ENCODE data around the gene RPS27L.
"Not testable (repeated sequence)": the region's sequence is repeated elsewhere in the genome, so short reads cannot be mapped to it uniquely, and the experiment has no call there.

RPS27L gene

DNA sequence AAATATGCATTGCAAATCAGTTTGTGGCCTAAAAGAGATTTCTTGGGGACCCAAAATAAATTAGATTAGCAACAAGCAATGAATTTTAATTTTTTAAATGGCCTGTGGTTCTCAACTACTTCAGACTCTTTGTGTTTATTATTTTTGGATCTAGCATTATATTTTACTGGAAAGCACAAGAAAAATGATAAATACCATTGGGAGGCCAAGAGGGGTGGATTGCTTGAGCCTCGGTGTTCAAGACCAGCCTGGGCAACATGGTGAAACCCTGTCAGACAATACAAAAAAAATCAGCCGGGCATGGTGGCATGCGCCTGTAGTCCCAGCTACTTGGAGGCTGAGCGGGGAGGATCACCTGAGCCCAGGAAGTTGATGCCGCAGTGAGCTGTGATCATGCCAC lies 22.0 kb downstream of the RPS27L start:
- DNase-seq, result no peak

DNA sequence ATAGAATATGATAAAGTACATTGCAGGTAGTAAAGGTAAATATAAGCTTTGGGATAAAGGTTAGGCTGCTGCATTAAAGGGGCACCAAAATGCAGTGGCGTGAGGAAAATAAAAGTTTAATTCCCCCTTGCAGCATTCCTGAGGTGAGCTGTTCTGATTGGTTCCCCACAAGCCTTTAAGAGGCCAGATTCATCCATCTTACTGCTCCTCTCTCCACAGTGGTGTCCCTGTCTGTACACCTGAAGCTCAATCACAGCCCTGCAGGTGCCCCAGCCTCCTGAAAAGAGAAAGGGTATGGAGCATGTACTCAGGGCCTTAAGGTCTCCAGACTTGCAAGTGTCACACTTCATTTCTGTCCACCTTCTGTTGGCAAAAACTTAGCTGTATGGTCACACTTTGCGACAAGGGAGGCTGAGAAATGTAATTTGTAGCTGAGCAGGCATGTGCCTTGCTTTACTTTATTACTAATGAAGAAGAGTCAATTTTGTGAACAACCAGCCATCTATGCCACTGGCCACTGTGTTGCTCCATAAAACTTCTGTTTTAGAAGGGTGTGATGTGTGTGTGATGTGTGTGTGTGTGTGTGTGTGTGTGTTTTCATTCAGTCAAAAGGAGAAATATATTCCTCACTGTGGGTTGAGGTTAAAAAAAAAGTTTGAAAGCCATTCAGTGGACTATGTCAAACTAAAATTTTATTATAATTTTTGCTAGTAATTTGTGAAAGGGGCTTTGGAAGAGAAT lies 22.9 kb downstream of the RPS27L start:
- no peak for DNase-seq

DNA sequence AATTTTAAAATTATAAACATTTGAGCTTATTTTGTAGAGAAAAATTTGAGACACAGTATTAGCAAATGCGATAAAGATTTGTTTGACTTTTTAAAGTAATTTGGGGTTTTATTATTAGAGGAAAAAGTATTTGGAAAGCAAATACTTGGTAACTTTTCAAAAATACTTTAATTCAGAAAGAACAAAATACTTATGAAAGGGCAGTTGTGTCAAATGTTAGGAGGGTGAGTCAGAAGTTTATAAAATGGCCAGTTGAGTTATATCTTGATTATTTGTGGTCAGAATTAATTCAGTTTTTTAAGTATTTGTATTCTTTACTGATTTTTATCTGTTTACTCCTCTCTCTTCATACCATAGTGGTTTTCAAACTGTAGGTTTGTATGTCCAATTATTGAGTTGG lies 23.5 kb downstream of the RPS27L start:
- DNase-seq, result no peak

- no peak for DNase-seq
Observed at GRCh38 chr15:63126726-63127125, 30.6 kb downstream of the RPS27L start.

- no peak for DNase-seq
Observed at GRCh38 chr15:63124506-63124905, 32.8 kb downstream of the RPS27L start.

GRCh38 chr15:63122002-63122875 lies 35.0 kb downstream of the RPS27L start:
- DNase-seq, result peak in 1 of 2 experiments; percentile 11

DNA sequence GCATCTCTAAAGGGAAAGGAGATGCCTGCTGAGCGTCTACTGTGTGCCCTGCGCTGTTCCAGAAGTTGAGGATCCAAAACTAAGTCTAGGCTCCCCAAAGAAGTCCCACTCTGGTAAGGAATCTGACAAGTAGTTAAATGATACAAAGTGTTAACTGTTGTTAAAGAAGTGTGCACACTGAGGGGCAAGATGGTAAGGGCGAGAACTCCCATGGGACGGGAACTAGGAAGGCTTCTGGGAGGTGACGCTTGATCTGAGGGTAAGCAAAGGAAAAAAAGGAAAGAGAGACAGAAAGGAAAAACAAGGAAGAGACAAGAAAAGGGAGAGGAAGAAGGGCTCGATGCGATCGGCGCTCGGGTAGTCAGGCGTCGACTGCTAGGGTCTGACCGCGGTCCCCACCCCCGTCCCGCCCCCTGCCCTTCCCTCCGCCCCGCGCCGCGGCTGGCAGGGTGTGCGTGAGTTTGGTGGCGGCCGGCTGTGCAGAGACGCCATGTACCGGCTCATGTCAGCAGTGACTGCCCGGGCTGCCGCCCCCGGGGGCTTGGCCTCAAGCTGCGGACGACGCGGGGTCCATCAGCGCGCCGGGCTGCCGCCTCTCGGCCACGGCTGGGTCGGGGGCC lies 35.8 kb downstream of the RPS27L start, which contains the start of gene LACTB:
TSS of gene LACTB (plus strand) at position 480 of the 620 bp plus-strand sequence. CDS start at position 491, 11 bp downstream.
- peak; percentile 33 to 54 for DNase-seq

DNA sequence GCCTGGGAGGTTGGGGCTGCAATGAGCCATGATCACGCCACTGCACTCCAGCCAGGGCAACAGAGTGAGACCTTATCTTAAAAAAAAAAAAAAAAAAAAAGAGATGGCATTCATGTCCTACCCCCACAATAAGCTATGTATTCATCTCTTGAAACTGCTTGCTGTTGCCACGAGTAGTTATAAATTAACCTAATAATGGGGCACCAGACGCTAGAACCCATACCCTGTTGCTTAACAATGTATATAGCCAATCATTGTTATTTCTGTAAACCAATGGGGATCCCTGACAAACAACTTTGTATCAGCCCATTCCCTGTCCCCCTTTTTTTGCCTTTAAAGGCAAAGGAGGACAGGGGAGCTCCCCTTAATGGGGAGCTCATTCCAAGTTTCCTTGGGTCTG lies 38.4 kb downstream of the RPS27L start:
- no peak for DNase-seq

GRCh38 chr15:63114465-63114864 lies 42.8 kb downstream of the RPS27L start:
- DNase-seq, result no peak

GRCh38 chr15:63112871-63113270 lies 44.4 kb downstream of the RPS27L start:
- DNase-seq, result no peak

GRCh38 chr15:63111481-63111880 lies 45.8 kb downstream of the RPS27L start:
- no peak for DNase-seq

DNA sequence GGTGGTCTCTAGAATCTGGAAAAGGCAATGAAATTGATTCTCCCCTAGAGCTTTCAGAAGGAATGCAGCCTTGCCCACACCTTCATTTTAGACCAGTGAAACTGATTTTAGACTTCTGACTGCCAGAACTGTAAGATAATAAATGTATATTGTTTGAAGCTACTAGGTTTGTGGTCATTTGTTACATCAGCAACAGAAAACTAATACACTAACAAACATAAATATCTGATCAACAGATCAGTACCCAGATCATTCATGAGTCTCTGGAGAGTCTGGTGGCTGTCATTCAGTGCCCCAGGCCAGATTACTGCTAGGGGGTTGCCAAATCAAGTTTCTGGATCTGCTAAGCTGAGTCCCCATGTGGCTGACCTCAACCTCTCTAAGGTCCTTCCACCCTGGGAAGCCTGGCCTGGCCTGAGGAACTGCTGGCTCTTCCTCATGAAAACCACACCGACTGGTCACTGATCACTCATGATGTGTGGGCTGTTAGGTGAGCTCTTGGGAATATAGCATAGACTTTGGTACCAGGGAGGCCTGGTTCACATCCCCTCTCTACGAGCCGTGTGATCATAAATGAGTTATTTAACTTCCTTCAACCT lies 46.8 kb downstream of the RPS27L start:
- no peak for DNase-seq

- DNase-seq, result no peak
Observed at GRCh38 chr15:63109920-63110319, 47.4 kb downstream of the RPS27L start.

GRCh38 chr15:63109498-63109897 lies 47.8 kb downstream of the RPS27L start:
- no peak for DNase-seq

DNA sequence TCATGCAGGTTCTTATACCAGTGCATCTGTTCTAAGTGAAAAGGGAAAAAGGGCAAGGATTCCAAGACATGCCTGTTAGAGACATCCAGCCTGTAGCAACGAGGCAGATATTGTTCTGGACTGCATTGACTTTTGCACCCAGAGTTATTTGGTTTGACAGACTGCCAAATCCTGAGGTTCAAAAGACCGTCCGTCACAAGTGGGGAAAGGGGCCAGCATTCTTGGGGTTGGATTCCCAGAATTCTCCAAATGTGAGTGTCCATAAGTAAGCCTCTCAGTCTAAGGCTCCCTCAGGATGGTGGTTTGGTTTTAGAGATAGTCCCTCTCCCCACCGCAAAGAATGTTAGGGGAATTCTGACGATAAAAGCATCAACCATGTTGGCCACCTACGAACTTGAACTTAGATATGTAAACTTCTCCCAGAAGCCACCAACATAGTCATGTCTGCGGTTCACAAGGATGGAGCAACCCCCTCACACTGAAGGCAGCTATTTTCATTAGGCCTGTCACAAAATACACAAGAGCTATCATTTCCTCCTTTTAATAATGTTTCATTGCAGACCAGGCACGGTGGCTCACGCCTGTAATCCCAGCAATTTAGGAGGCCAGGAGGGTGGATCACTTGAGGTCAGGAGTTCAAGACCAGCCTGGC lies 49.3 kb downstream of the RPS27L start:
- no peak for DNase-seq

DNA sequence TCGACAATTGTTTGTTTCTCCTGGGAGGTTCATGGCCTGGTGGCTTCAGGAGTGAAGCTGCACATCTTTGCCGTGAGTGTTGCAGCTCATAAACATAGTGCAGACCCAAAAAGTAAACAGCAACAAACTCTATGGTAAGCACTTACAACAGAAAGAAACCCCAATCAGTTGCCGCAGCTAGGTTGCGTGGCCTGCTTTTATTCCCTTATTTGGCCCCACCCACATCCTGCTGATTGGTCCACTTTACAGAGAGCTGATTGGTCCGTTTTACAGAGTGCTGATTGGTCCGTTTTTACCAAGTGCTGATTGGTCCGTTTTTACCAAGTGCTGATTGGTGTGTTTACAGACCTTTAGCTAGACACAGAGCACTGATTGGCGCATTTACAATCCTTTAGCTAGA lies 51.9 kb downstream of the RPS27L start:
- not testable (repeated sequence) for DNase-seq

DNA sequence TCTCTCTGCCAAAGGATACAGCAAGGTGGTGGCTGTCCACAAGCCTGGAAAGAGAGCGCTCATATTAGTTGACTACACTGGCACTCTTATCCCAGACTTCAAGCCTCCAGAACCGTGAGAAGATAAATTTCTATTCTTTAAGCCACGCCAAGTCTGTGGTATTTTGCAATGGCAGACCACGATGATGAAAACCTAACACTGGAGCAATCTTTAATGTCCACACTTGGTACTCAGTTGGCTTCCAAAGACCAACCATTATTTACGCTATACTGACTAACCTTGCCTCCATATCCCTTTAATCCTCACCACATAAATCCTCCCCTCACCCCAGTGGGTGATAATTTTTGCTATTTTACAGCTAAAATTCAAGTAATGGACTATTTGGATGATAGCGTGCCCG lies 52.5 kb downstream of the RPS27L start:
- DNase-seq, result no peak

DNA sequence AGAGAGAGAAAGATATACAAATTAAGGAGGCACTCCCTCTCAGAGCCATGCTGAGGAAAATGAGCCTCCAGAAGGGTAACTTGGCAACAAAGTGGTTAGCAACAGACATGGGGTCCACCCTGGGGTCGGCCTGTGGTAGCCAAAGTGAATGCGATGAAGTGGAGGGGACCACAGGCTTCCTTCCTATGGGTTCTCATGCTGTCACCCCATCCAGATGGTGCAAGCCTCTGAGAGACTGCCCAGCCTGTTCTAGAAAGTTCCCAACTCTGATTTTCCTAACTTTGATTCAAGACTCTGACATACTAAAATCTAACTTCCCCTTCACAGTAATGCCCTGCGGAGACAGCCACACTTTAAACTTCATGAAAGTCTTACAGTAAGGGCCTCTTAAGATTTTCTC lies 53.9 kb downstream of the RPS27L start:
- DNase-seq, result no peak

DNA sequence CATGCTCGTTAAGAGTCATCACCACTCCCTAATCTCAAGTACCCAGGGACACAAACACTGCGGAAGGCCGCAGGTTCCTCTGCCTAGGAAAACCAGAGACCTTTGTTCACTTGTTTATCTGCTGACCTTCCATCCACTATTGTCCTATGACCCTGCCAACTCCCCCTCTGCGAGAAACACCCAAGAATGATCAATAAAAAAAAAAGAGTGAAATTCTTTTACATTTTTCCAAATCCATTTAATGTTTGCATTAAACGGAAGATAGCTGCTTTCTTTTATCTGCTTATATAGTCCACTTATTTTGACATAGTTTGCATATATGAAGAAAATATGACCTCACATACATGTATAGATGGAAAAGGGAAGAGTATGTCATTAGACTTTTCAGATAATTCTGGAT lies 57.7 kb downstream of the RPS27L start:
- not testable (repeated sequence) for DNase-seq

- DNase-seq, result not testable (repeated sequence)
Observed at GRCh38 chr15:63098901-63099300, 58.4 kb downstream of the RPS27L start.
